Measurements from ENCODE around the gene SMARCE1.

SMARCE1 gene

GRCh38 chr17:40645291-40645690 lies 2.3 kb downstream of the SMARCE1 start:
- DNase-seq, result no peak

DNA sequence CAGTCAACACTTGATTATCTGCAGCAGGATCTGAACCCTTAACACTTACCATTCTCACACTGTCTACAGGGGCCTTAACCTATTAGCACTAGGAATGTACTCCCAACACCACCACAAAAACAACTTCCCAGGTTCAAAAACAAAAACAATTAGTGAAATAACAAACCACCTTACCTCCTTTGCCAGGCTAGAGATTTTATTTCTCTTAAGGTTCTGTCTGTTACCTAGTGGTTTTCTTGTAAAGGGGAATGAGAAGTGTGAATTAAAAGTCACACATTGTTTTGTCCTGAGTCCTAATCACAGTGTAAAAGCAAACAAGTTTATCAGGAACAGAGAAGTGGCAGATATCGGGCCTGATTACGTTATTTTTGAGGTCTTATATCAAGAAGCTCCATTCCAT lies 9.7 kb downstream of the SMARCE1 start:
- no peak for DNase-seq

DNA sequence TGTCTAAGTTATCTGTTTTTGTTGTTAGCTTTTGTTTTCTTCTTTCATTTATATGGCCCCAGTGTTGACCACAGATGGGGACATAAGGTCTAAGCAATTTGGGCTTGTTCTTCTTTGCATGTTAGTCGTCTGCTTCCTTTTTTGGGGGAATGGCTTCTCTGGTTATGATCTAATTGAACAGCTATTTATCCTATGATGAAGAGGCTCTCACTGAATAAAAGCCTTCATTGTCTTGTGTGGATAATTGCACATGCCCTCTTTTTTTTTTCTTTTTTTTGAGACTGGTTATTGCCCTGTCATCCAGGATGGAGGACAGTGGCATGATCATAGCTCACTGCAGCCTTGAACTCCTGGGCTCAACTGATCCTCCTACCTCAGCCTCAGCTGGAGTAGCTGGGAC lies 13.7 kb downstream of the SMARCE1 start:
- no peak for DNase-seq

DNA sequence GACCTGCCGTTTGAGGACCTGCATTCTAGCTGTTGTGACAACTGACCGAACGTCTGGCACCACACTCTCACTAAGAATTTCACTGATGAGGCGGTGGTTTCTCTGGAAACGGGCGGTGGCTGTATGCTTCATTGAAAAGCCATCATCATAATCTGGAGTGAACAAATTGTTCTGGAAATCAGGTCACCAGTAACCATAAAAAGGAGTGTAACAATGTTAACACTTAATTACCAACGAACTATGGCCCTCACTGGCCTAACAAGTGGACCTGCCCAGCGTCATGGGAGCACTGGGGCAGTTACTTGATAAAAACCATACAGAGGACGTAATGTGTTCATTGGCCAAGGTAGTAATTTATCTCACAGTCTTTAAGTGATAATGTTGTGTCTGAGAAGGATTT lies 15.4 kb downstream of the SMARCE1 start:
- DNase-seq, result no peak

DNA sequence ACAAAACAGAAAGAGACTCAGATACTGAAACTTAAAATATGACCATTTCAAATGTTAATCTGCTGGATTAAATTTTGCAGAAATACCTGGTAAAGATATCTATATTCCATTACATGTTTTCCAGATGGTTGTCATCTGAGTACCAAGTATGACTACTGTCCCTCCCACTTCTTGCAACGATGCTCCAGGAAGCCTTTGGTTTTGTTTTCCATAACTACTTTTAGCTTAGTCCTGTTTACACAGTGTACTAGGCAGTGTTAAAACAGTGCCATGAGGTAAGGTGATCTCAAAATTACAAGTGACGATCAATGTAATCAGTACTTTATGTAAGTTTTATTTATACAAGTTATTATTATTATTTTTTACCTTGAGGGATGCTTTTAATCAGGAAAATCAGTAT lies 17.8 kb downstream of the SMARCE1 start:
- no peak for DNase-seq

- no peak for DNase-seq
Measured at GRCh38 chr17:40625311-40625710, 22.3 kb downstream of the SMARCE1 start.

DNA sequence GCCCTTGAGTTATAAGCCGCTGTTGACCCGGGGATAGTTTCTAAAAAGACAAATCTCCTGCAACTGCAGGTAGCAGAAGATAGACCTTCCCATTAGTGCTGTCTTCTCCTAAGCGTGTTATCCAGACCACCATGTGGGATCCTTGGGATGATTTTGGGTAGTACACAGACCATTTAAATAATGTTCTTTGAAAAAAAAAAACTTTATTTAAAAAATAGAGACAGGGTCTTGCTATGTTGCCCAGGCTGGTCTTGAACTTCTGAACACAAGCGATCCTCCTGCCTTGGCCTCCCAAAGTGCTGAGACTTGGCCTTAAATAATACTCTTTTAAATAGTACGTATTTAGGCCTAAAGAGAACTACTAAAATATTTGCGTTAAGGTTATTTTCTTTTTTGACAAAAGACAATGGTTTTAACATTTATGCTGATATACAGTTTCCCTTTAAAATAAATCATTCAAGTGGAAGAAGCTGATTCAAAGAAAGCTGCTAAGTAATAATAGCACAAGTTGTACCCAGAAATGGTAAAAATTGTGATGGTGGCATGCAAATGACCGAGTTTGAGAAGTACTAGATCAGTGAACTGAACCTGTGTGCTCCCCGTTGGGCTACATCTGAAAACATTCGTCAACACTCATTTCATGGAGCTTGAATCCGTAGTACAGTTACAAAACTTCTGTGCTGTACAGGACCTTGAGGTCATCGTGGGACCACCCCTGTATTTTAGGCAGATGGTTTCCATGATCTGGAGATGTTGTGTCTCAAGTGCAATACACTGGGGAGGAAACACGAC lies 24.0 kb downstream of the SMARCE1 start:
- no peak for DNase-seq

GRCh38 chr17:40622509-40622928 lies 25.1 kb downstream of the SMARCE1 start:
- DNase-seq, result no peak

- no peak for DNase-seq
Measured at GRCh38 chr17:40621578-40621977, 26.0 kb downstream of the SMARCE1 start.

DNA sequence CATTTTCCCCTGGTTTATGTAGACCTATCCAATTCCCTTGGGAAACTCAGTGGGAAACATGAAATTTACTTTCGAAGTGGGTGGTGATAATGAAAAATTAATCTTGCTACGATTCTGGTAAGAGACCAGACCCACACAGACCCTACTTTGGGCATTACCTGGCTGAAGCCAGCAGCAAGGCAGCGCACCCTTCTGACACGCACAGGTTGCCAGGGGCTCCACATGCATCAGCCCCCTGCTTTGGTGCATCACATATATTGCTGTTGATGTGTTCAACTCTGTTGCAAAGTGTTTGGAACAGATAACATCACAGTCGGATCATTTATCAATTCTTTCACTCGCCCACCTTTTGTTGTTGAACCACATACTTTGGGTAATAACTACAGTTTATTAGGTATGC lies 26.6 kb downstream of the SMARCE1 start:
- no peak for DNase-seq

DNA sequence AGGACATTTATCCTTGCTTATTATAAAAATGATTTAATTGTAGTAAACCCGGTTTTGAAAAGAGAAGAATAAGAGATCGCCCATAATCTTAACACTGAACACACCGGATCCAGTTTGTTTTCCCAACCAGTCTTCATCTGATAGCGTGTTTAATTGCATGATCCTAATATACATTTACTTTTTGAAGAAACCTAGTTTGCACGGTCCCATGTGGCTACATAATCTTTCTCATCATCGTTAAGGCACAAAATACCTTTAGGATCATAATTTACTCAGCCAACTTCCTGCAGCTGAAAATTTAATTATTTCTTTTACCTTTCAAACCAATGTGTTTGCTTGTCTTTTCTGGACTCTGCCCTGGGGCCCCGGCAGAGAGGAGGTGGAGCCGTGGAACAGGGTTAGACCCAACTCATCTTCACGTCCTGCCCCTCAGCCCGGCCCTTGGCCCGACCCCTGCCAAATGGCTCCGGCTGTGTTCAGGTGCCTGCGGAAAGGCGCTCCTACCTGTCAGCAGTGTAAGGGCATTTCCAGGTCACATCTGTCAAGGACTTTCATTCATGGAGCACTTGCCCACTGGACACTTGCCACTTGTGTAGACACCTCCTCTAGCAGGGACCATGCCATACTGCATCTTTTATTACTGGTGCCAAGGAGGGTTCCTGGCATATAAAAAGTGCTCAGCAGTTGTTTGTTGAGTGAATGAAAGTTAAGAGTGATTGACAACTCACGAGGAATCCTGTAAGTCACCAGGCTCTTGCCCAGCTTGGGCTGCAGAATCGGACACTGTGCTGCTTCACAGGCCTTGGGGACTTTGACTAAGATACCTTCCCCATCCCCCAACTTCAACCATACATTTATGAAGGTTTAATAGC lies 28.6 kb downstream of the SMARCE1 start:
- no peak for DNase-seq

GRCh38 chr17:40617678-40618240 lies 29.9 kb downstream of the SMARCE1 start:
- DNase-seq, result no peak

GRCh38 chr17:40616592-40616991 lies 31.0 kb downstream of the SMARCE1 start:
- no peak for DNase-seq

DNA sequence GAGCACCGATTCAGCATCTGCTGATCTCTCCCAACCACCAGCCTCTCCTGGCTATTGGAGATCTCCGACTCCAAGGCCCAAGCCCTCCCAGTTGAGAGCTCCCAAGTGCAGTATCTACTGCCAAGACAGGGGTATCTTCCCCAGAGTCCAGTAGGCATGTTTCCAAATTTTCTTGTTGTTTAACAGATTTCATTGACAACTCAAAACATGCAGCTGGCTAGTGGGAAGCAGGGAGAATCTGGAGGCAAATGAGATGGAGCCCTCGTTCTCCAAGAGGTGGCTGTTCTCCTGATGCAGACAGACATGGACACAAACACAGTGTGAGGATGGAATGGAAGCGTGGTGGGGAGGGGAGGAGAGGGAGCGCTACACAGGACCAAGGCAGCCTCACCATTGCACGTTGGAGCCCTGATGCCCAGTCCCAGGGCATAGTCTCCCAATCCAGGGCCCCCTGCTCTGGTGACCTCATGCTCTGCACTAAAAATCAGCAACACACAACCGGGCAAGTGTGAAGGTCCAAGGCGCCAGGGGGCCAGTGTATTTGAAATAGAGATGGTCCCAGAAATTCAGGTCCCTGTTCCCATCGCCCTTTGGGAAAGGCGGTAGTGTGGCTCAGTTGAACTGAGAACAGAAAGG lies 31.7 kb downstream of the SMARCE1 start:
- no peak for DNase-seq

GRCh38 chr17:40615068-40615840 lies 32.4 kb downstream of the SMARCE1 start:
- peak in 2 of 3 experiments; percentile 60 to 82 for DNase-seq

DNA sequence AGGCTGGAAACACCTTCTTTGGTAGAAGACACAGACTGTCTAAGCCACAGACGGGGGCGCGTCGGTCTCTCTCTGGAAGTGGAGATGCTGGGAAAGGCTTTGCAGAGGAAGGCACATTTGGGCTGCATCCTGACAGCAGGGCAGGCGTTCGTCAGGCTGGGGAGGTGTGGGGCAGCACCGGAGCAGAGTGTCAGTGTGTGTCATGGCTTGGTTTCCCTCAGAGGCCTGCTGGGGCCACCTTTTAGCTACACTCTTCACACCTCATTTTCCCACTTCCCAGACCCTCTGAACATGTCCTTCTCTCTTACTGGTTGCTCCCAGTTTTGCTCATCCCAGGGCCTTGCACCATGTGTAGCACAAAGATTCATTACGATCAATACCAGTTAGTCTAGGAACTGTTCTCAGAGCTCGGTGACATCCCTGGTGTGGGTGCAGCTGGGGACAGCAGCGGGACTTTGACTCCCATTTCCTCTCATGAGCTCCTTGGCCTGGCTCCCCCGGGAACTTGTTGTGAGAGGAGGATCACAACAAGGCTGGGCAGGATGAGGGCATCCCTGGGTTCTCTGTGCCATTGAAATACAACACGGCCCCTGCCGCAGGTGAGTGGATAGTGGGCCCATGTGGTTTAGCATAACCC lies 33.1 kb downstream of the SMARCE1 start:
- DNase-seq, result no peak

GRCh38 chr17:40613467-40614154 lies 34.0 kb downstream of the SMARCE1 start:
- DNase-seq, result no peak

DNA sequence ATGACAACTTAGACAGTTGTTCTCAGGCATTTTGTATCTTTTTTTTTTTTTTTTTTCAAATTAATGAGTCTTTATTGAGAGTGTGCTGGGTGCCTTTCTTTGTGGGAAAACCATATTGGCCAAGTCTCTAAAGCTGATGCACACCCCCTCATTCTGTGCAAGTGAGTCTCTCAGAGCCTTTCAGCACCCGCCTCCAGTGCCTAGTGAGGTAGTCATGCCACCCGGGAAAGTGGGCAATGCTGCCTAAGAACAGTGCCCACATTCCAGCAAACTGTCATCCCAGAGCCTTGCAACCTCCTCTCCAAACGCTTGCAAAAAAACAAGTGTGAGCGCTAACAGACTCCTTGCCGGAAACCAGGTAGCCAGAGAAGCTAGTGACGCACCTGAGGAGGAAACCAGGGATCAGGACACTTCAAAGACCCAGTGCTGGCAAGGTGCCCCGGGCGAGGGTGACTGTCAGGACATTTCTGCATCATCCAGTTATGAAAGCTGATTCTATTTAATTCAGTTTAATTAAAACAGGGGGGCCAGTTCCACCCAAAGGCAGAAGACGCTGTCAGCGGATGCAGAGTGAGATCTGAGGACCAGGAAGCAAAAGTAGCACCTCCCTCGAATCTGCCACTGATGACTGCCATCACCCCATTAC lies 34.9 kb downstream of the SMARCE1 start:
- no peak for DNase-seq

DNA sequence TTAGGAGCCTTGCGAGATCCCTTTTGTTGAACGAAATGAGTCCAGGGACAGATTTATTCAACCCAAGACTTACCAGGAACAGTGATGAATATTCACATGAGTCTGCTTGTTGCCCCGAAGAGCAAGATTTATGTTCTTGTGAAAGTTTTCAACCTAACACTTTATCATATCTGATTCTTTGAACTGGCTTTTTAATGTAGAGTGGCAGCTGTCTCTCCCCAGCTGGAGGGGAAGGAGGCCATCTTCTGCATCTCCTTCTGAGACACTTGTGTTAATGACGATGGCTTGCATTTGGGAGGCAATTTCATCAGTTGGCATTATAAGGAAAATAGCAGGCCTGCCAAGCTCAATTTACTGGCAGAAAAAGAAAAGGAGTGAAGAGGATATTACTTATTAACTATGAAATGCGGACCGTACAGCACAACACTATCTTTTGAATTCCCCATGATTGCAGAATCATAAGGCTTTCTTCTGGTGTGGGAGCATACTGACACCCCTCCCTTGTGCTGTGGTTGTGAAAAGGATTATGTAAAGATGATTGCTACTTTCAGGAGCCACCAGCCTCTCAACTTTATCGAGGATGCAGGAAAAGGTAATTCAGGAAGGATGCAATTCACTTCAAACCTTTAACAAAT lies 35.7 kb downstream of the SMARCE1 start:
- no peak for DNase-seq

DNA sequence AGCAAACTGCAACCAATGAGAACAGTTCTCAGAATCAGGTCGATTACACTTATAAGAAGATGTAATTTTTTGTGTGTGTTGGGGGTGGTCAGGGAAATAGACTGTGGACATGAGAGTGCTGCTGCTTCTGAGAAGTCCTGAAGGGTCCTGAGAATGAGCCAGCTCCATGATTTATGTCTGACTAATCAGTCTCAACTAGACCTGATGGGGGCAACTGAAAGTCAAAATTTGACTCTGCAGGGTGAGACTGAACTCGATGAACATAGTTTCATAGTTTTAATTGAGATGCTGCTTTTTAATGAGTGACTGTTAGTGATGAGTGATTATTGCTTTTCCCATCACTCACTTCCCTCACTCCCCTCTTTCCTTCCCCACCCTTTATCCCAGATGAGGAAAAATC lies 37.3 kb downstream of the SMARCE1 start:
- no peak for DNase-seq

Data from NCI-H1417 (cell line).